ENCODE results near the gene ZNF814.
A peak's percentile ranks its signal among the peaks of the same experiment; 100 is the strongest.

ZNF814 gene

GRCh38 chr19:57807541-57807940, 81.3 kb downstream of the ZNF814 start:
- H3K4me3 ChIP-seq (ENCODE audit: low read depth, low read length) = no peak overlapping the region
- in situ Hi-C loops (cut with HindIII; ENCODE audit: low sequenced_read_pairs) = no loop called here
- DNase-seq (ENCODE audit: low read depth, low spot score) = no peak
- TF ChIP-seq CTCF (IDR thresholded peaks at IDR 0.05; ENCODE audit: low read depth, low read length) = no peak

GRCh38 chr19:57803594-57804325, 85.1 kb downstream of the ZNF814 start:
- peak; percentile 93 for DNase-seq (ENCODE audit: low read depth, low spot score)
- peak overlapping the region; percentile 83 for H3K4me3 ChIP-seq (ENCODE audit: low read depth, low read length)
- TF ChIP-seq CTCF (IDR thresholded peaks at IDR 0.05; ENCODE audit: low read depth, low read length) = no peak
- in situ Hi-C loops (cut with HindIII; ENCODE audit: low sequenced_read_pairs) = no loop called here

GRCh38 chr19:57803265-57803593, 85.6 kb downstream of the ZNF814 start:
- TF ChIP-seq CTCF (IDR thresholded peaks at IDR 0.05; ENCODE audit: low read depth, low read length) = no peak
- no peak for DNase-seq (ENCODE audit: low read depth, low spot score)
- in situ Hi-C loops (cut with HindIII; ENCODE audit: low sequenced_read_pairs) = no loop called here
- H3K4me3 ChIP-seq (ENCODE audit: low read depth, low read length) = peak overlapping the region; percentile 83

GRCh38 chr19:57802269-57802668, 86.6 kb downstream of the ZNF814 start:
- in situ Hi-C loops (cut with HindIII; ENCODE audit: low sequenced_read_pairs) = no loop called here
- no peak overlapping the region for H3K4me3 ChIP-seq (ENCODE audit: low read depth, low read length)
- TF ChIP-seq CTCF (IDR thresholded peaks at IDR 0.05; ENCODE audit: low read depth, low read length) = no peak
- DNase-seq (ENCODE audit: low read depth, low spot score) = no peak

GRCh38 chr19:57800696-57801095, 88.1 kb downstream of the ZNF814 start:
- in situ Hi-C loops (cut with HindIII; ENCODE audit: low sequenced_read_pairs) = no loop called here
- DNase-seq (ENCODE audit: low read depth, low spot score) = no peak
- H3K4me3 ChIP-seq (ENCODE audit: low read depth, low read length) = no peak overlapping the region
- TF ChIP-seq CTCF (IDR thresholded peaks at IDR 0.05; ENCODE audit: low read depth, low read length) = no peak

Measured in astrocyte of the spinal cord (primary cell).